Hepatocyte (in vitro differentiated cells): ENCODE measurements around the gene ABI3BP. TPM values are rescaled to one million over a fixed set of nuclear protein-coding genes. Genes with fewer than 3 reads are reported as not detected.

Experiments
- DNase-seq: peaks from one replicate; pipeline ENCODE4 v3.0.0-alpha.2; 2016; ENCODE audit warnings: low spot score
- H2AFZ ChIP-seq: fragments of 200-600 bp; sonication (generic); 2 replicates; pipeline ENCODE4 v1.6.0; 2016; ENCODE audit warnings: antibody characterized with exemption, mild to moderate bottlenecking
- H3K27ac ChIP-seq: fragments of 200-600 bp; sonication (generic); 2 replicates; pipeline ENCODE4 v1.5.1; 2016; ENCODE audit warnings: mild to moderate bottlenecking
- H3K27me3 ChIP-seq: fragments of 200-600 bp; sonication (generic); 2 replicates; pipeline ENCODE4 v1.6.1; 2016
- H3K36me3 ChIP-seq: fragments of 200-600 bp; sonication (generic); replicated peaks from 2 replicates; pipeline ENCODE4 v1.5.1; 2016; ENCODE audit warnings: low read depth; ENCODE audit not compliant: insufficient read depth
- H3K4me1 ChIP-seq: fragments of 200-600 bp; sonication (generic); 2 replicates; pipeline ENCODE4 v1.5.1; 2016; ENCODE audit warnings: mild to moderate bottlenecking, moderate library complexity; ENCODE audit not compliant: insufficient read depth
- H3K4me2 ChIP-seq: fragments of 200-600 bp; sonication (generic); 2 replicates; pipeline ENCODE4 v1.6.0; 2016
- H3K4me3 ChIP-seq: fragments of 200-600 bp; sonication (generic); 2 replicates; pipeline ENCODE4 v1.5.1; 2016; ENCODE audit warnings: mild to moderate bottlenecking
- H3K79me2 ChIP-seq: fragments of 200-600 bp; sonication (generic); 2 replicates; pipeline ENCODE4 v1.6.0; 2017; ENCODE audit warnings: mild to moderate bottlenecking
- H3K9me2 ChIP-seq: fragments of 200-600 bp; sonication (generic); replicated peaks from 2 replicates; pipeline ENCODE4 v1.6.0; 2017; ENCODE audit warnings: mild to moderate bottlenecking; ENCODE audit not compliant: insufficient read depth
- H3K9me3 ChIP-seq: fragments of 200-600 bp; sonication (generic); 2 replicates; pipeline ENCODE4 v1.5.1; 2016; ENCODE audit warnings: low read depth, mild to moderate bottlenecking
- H4K20me1 ChIP-seq: fragments of 200-600 bp; sonication (generic); 2 replicates; pipeline ENCODE4 v1.6.0; 2016; ENCODE audit warnings: mild to moderate bottlenecking; ENCODE audit not compliant: insufficient read depth, poor library complexity, severe bottlenecking
- EZH2 ChIP-seq: fragments of 200-600 bp; sonication (generic); IDR thresholded peaks from 2 replicates; pipeline ENCODE4 v1.6.1; 2016; ENCODE audit warnings: antibody characterized with exemption, mild to moderate bottlenecking, borderline replicate concordance
- EZH2phosphoT487 ChIP-seq: fragments of 200-600 bp; sonication (generic); IDR thresholded peaks from one replicate; pipeline ENCODE4 v1.6.1; 2018; ENCODE audit warnings: antibody characterized with exemption, mild to moderate bottlenecking, low read depth, moderate library complexity; ENCODE audit not compliant: unreplicated experiment, severe bottlenecking
- WGBS: methylation state at CpG from one replicate; pipeline ENCODE4 v1.1.6; 2016; ENCODE audit warnings: low lambda C conversion rate; ENCODE audit errors: missing lambda C conversion rate; 5-methylcytosine and 5-hydroxymethylcytosine counted together
- polyA plus RNA-seq: library from polyadenylated mRNA; unstranded; fragments of >200 nt; fragmentation: Nextera tagmentation; extraction: Ambion mirVana; gene quantifications from 2 replicates; pipeline ENCODE4 v1.2.1, GENCODE V29; 2016
- total RNA-seq: library from RNA; depleted of rRNA; stranded (reverse); fragments of >200 nt; gene quantifications from 2 replicates; pipeline ENCODE4 v1.2.3, GENCODE V29; 2014
- TF ChIP-seq, protein P1 (sequence below): fragments of 200-600 bp; sonication (generic); IDR thresholded peaks from 2 replicates; pipeline ENCODE4 v1.5.1; 2016; ENCODE audit warnings: antibody characterized with exemption, mild to moderate bottlenecking; ENCODE audit not compliant: poor library complexity

ABI3BP gene
- total and polyA plus RNA-seq, 2 experiments from 2014 or later, result 10.4 to 18.6 TPM

DNA sequence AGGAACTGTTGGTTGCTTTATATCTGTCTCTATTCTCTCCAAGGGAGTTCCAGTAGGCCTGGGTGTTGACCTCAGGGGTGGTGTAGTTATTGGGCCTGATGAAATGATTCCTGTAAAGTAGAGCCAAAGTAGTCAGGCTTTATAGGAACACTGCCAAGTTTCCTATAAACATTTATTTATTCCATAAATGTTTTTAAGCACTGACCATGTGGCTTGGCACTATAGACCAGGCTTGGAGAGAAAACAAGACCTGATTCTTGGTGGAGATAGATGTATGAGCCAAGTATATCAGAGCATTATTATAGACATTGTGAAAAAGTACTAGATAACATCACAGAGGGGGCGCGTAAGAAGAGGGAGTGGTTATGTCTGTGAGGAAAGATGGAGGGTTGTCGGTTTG is 218.0 kb downstream of the ABI3BP start:
- no peaks in the 10 kb centered on the region for H4K20me1 ChIP-seq
- H3K36me3 ChIP-seq, result no peaks in the 10 kb centered on the region
- H3K4me2 ChIP-seq, result no peak overlapping the region
- no peaks in the 10 kb centered on the region for H3K9me2 ChIP-seq
- no peaks in the 10 kb centered on the region for H3K9me3 ChIP-seq
- H2AFZ ChIP-seq, result no peak overlapping the region
- no peaks in the 10 kb centered on the region for H3K27me3 ChIP-seq
- 94% methylated on average over 3 of the region's 3 CpGs for WGBS
- H3K4me1 ChIP-seq, result no peaks in the 10 kb centered on the region
- no peak overlapping the region for H3K4me3 ChIP-seq
- no peak overlapping the region for H3K27ac ChIP-seq
- TF ChIP-seq, protein P1, sequence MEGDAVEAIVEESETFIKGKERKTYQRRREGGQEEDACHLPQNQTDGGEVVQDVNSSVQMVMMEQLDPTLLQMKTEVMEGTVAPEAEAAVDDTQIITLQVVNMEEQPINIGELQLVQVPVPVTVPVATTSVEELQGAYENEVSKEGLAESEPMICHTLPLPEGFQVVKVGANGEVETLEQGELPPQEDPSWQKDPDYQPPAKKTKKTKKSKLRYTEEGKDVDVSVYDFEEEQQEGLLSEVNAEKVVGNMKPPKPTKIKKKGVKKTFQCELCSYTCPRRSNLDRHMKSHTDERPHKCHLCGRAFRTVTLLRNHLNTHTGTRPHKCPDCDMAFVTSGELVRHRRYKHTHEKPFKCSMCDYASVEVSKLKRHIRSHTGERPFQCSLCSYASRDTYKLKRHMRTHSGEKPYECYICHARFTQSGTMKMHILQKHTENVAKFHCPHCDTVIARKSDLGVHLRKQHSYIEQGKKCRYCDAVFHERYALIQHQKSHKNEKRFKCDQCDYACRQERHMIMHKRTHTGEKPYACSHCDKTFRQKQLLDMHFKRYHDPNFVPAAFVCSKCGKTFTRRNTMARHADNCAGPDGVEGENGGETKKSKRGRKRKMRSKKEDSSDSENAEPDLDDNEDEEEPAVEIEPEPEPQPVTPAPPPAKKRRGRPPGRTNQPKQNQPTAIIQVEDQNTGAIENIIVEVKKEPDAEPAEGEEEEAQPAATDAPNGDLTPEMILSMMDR, result no peak
- no peak for TF ChIP-seq EZH2phosphoT487
- no peak for TF ChIP-seq EZH2
- H3K79me2 ChIP-seq, result no peaks in the 10 kb centered on the region
- DNase-seq, result no peak

DNA sequence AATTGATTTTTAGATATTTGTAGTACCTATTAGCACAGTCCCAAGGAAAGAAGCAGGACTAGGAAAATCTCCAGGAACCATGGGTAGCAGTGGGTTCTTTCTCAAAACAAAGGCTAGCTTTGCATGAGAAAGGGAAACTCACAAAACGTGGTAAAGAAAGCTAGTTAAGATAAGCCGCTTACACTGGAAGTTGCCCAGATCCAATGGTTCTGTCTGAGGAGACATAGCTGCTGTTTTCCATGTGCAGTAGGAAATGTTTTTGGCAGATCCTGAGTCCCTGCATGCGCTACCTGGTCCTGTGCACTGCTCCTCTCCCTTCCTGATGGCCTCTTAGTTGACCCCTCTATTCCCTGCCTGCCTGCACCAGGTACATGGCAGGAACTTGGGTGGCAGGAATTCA is 223.5 kb downstream of the ABI3BP start:
- H3K27ac ChIP-seq, result no peak overlapping the region
- no peak overlapping the region for H3K4me2 ChIP-seq
- no peaks in the 10 kb centered on the region for H4K20me1 ChIP-seq
- no peaks in the 10 kb centered on the region for H3K79me2 ChIP-seq
- DNase-seq, result no peak
- 65% methylated on average over 3 of the region's 3 CpGs for whole genome bisulfite sequencing
- H3K36me3 ChIP-seq, result no peaks in the 10 kb centered on the region
- no peaks in the 10 kb centered on the region for H3K9me2 ChIP-seq
- H3K27me3 ChIP-seq, result no peaks in the 10 kb centered on the region
- TF ChIP-seq EZH2 (no peak), EZH2phosphoT487 (no peak)
- TF ChIP-seq, protein P1, result no peak
- no peaks in the 10 kb centered on the region for H3K9me3 ChIP-seq
- no peak overlapping the region for H2AFZ ChIP-seq
- no peaks in the 10 kb centered on the region for H3K4me1 ChIP-seq
- no peak overlapping the region for H3K4me3 ChIP-seq

DNA sequence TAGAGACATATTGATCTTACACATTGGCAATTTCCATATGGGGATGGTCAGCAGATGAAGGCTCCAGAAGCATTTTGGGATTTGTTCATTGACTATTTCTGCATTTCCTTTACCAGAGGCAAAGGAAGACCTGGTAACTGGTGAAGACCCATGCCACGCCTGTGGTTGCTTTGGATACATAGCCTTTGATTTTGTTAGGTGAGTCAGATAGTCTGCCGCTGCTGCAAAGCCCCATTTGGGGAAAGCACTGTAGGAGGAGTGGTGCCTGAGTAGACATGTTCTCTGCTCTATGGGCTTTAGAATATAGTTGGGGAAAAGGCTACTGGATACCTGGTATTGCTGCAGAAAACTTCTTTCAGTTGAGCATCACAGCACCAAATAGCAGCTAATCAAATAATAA is 227.2 kb downstream of the ABI3BP start:
- no peak for DNase-seq
- Histone ChIP-seq H3K4me3 (no peak overlapping the region), H3K27me3 (no peaks in the 10 kb centered on the region), H3K4me1 (no peaks in the 10 kb centered on the region), H3K79me2 (no peaks in the 10 kb centered on the region), H3K36me3 (no peaks in the 10 kb centered on the region), H3K9me3 (no peaks in the 10 kb centered on the region), H4K20me1 (no peaks in the 10 kb centered on the region), H3K27ac (no peak overlapping the region), H3K9me2 (no peaks in the 10 kb centered on the region), H2AFZ (no peak overlapping the region), H3K4me2 (no peak overlapping the region)
- TF ChIP-seq EZH2 (no peak), EZH2phosphoT487 (no peak)
- TF ChIP-seq, protein P1, result no peak
- WGBS, result 86% methylated on average over 2 of the region's 2 CpGs
